ENCODE measurements around the gene SATB1.

DNA sequence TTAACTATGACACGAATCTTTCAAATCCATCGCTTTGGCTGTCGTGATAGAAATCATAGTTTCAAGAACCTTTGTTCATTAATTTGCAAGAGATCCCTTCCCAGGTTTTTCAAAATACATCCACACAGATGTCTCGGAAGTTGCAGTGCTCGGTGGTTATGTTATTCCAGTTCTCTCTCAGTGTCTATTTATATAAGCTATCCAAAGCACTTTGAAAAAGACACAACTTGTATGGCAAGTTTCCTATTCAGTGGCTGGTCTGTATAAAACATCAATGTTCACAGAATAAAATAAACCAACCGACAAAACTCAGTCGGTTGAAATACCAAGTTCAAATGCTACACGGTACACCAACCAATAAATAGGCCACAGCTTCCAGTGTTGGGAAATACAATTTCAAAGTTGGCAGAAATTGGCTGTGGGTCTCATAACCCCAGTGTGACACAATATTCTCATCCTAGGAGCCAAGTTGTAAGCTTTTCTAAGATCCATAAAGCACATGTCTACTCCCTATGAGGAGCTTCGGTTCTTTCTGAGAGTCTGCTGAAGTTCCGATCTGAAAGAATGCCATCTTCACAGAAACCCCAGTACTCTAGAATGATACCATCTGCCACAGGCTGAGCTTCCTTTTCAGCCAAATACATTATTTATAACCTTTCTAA, 23.7 kb downstream of the SATB1 start:
- TF ChIP-seq, protein P1, sequence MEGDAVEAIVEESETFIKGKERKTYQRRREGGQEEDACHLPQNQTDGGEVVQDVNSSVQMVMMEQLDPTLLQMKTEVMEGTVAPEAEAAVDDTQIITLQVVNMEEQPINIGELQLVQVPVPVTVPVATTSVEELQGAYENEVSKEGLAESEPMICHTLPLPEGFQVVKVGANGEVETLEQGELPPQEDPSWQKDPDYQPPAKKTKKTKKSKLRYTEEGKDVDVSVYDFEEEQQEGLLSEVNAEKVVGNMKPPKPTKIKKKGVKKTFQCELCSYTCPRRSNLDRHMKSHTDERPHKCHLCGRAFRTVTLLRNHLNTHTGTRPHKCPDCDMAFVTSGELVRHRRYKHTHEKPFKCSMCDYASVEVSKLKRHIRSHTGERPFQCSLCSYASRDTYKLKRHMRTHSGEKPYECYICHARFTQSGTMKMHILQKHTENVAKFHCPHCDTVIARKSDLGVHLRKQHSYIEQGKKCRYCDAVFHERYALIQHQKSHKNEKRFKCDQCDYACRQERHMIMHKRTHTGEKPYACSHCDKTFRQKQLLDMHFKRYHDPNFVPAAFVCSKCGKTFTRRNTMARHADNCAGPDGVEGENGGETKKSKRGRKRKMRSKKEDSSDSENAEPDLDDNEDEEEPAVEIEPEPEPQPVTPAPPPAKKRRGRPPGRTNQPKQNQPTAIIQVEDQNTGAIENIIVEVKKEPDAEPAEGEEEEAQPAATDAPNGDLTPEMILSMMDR (conservative IDR thresholded peaks at IDR 0.05; ENCODE audit: low read depth, low read length) = no peak
- no peak for TF ChIP-seq EZH2 (IDR thresholded peaks at IDR 0.05; ENCODE audit: low read length, unreplicated experiment)
